ENCODE results near the gene SUMO2. TPM values are rescaled to one million over a fixed set of nuclear protein-coding genes. Genes with fewer than 3 reads are reported as not detected.

Gene SUMO2
- total and polyA plus RNA-seq, 2 of the 8 experiments (the other 6 are each of a cell fraction or from before 2014, with no cell fraction given) = 184 to 779 TPM

DNA sequence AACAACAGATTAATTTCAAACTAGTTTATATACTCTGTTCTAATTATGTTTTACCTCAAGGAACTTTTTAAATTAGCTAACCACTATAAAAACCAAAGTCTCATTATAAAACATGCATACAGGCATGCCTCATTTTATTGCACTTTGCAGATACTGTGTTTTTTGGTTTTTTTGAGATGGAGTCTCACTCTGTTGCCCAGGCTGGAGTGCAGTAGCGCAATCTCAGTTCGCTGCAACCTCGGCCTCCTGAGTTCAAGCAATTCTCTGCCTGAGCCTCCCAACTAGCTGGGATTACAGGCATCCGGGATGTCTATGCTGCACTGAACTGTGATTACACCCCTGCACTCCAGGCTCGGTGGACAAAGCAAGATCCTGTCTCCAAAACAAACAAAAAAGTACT lies 19.7 kb downstream of the SUMO2 start (continued):
- TF ChIP-seq GABPA (IDR thresholded peaks at IDR 0.05; ENCODE audit: borderline replicate concordance, insufficient read depth, low read length) = no peak
- no peak for TF ChIP-seq JUN (IDR thresholded peaks at IDR 0.05; ENCODE audit: low read depth, low read length)
- TF ChIP-seq, protein P1, sequence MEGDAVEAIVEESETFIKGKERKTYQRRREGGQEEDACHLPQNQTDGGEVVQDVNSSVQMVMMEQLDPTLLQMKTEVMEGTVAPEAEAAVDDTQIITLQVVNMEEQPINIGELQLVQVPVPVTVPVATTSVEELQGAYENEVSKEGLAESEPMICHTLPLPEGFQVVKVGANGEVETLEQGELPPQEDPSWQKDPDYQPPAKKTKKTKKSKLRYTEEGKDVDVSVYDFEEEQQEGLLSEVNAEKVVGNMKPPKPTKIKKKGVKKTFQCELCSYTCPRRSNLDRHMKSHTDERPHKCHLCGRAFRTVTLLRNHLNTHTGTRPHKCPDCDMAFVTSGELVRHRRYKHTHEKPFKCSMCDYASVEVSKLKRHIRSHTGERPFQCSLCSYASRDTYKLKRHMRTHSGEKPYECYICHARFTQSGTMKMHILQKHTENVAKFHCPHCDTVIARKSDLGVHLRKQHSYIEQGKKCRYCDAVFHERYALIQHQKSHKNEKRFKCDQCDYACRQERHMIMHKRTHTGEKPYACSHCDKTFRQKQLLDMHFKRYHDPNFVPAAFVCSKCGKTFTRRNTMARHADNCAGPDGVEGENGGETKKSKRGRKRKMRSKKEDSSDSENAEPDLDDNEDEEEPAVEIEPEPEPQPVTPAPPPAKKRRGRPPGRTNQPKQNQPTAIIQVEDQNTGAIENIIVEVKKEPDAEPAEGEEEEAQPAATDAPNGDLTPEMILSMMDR (IDR thresholded peaks at IDR 0.05; ENCODE audit: control extremely low read depth in 1 of 3, insufficient read depth in 1 of 3, low read depth in 1 of 3, low read length in 3 of 3) = no peak
- TF ChIP-seq SIX5 (IDR thresholded peaks at IDR 0.05; ENCODE audit: low read depth, low read length) = no peak
- TF ChIP-seq NRF1 (IDR thresholded peaks at IDR 0.05; ENCODE audit: low read depth, low read length) = no peak
- TF ChIP-seq, protein P2, sequence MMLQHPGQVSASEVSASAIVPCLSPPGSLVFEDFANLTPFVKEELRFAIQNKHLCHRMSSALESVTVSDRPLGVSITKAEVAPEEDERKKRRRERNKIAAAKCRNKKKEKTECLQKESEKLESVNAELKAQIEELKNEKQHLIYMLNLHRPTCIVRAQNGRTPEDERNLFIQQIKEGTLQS (IDR thresholded peaks at IDR 0.05; ENCODE audit: insufficient read depth, low read depth, low read length) = no peak

Data from H1 (cell line).